Activated T-cell treated with anti-CD3 and anti-CD28 coated beads, Interleukin-2, amount 50 U/mL, for 24 hours (primary cell): Measurements from ENCODE around the gene GATM.
"Not testable (repeated sequence)": the region's sequence is repeated elsewhere in the genome, so short reads cannot be mapped to it uniquely, and the experiment has no call there.

Source experiments
- DNase-seq: peaks from one replicate; pipeline ENCODE4 v3.0.0-alpha.2; 2020
- H3K27ac Mint-ChIP-seq: 2 replicates; pipeline ENCODE4 v1.8.0; 2020; ENCODE audit warnings: mild to moderate bottlenecking, mixed read lengths
- H3K27me3 Mint-ChIP-seq: 2 replicates; pipeline ENCODE4 v1.8.0; 2020; ENCODE audit warnings: mixed read lengths
- H3K36me3 Mint-ChIP-seq: 2 replicates; pipeline ENCODE4 v1.8.0; 2020; ENCODE audit warnings: low read depth, mixed read lengths
- H3K4me1 Mint-ChIP-seq: 2 replicates; pipeline ENCODE4 v1.8.0; 2020; ENCODE audit warnings: low read depth, mixed read lengths
- H3K4me3 Mint-ChIP-seq: 2 replicates; pipeline ENCODE4 v1.8.0; 2020; ENCODE audit warnings: mild to moderate bottlenecking, moderate library complexity, mixed read lengths
- H3K9me3 Mint-ChIP-seq: 2 replicates; pipeline ENCODE4 v1.8.0; 2020; ENCODE audit warnings: mixed read lengths

Gene GATM

DNA sequence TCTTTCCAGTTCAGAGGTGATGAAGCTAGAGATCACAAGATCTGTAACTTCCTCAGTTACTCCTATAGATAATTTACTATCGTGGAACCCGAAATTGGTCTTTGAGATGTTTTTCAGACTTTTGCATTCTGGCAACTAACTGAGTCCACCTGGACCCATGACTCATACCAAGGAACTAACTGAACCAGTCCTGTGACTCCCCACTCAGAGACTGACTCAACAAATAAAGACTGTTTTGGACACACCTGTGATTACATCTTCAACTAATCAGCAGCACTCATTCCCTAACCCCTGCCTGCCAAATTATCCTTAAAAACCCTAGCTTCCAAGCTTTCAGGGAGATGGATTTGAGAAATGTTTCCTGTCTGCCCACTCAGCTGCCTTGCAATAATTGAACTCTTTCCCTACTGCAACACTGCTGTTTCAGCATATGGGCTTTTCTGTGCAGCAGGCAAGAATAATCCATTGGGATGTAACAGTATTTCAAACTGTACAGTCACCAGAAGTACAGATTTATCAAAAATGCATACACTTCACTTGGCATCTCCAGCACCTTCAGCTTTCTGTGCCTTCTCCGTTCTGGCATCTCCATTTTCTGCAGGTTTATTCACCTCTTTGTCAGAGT, 57.7 kb downstream of the GATM start:
- Mint-ChIP-seq H3K4me1 (no peaks in the 10 kb centered on the region), H3K9me3 (no peaks in the 10 kb centered on the region), H3K27me3 (peaks cover 20% of the 10 kb centered on the region), H3K36me3 (no peaks in the 10 kb centered on the region), H3K27ac (no peak overlapping the region), H3K4me3 (no peak overlapping the region)
- no peak for DNase-seq

DNA sequence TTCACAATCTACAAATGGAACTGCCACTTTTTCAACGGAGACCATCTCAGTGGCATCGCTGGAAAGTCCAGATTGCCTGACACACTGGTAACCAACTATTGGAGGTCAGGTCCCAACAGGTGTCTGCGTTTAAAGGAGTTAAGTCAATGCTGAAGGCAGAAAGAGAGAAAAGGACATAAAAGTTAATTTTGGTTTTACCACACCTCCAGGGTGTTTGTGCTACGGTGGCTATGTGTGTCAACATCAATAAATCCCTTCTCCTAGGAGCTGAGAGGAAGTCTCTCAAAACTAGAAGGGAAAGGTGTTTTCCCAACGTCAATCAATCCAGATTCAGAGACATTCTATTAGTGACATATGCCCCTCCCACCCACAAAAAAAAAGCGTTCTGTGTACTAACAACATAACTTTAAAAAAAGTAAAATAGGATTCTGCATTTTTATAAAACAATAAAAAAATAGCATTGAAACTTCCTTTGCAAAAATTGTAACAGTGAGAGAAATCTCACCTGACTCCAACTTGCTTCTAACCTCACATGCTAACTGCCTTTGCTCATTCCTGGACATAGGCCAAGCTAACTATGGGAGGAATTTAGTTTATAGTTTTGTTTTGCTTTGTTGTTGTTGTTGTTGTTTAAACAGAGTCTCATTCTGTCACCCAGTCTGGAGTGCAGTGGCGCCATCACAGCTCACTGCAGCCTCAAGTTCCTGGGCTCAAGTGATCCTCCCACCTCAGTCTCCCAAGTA, 58.7 kb downstream of the GATM start:
- Mint-ChIP-seq H3K9me3 (no peaks in the 10 kb centered on the region), H3K4me3 (no peak overlapping the region)

DNA sequence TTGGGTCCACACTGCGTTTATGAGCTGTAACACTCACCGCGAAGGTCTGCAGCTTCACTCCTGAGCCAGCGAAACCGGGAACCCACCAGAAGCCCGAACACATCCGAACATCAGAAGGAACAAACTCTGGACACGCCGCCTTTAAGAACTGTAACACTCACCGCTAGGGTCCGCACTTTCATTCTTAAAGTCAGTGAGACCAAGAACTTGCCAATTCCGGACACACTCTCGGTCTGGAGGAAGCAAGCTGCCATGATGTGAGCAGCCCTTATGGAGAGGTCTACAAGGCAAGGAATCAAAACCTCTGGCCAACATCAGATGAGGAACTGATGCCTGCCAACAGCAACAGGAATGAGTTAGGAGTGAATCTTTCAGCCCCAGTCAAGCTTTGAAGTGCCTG, 63.4 kb downstream of the GATM start:
- Mint-ChIP-seq H3K4me3 (no peak overlapping the region), H3K27ac (no peak overlapping the region), H3K27me3 (peaks cover 20% of the 10 kb centered on the region), H3K9me3 (no peaks in the 10 kb centered on the region), H3K36me3 (no peaks in the 10 kb centered on the region), H3K4me1 (no peaks in the 10 kb centered on the region)
- no peak for DNase-seq

More for the DNA sequence above, 58.7 kb downstream of the GATM start:
- H3K27ac Mint-ChIP-seq, result no peak overlapping the region
- no peaks in the 10 kb centered on the region for H3K4me1 Mint-ChIP-seq
- H3K36me3 Mint-ChIP-seq, result no peaks in the 10 kb centered on the region
- peaks cover 16% of the 10 kb centered on the region for H3K27me3 Mint-ChIP-seq
- no peak for DNase-seq

- not testable (repeated sequence) for DNase-seq, H3K4me3 Mint-ChIP-seq, H3K9me3 Mint-ChIP-seq, H3K4me1 Mint-ChIP-seq, H3K27ac Mint-ChIP-seq, H3K36me3 Mint-ChIP-seq
- H3K27me3 Mint-ChIP-seq, result peaks cover 20% of the 10 kb centered on the region
Measured at GRCh38 chr15:45314117-45314516, 64.2 kb downstream of the GATM start.
